Retinal pigment epithelial cell (primary cell): ENCODE results near the gene ELFN1.

Source experiments
- DNase-seq: peaks from one replicate; pipeline ENCODE4 v3.0.0-alpha.2; 2010; ENCODE audit warnings: low read depth
- H3K4me3 ChIP-seq: 2 replicates; pipeline ENCODE4 v1.5.1; 2011; ENCODE audit warnings: mild to moderate bottlenecking, low read length, control low read depth, moderate library complexity
- TF ChIP-seq, protein P1 (sequence below): conservative IDR thresholded peaks from 2 replicates; pipeline ENCODE4 v1.5.1; 2011; ENCODE audit warnings: low read depth, low read length, control low read depth, inconsistent platforms

The ELFN1 gene

GRCh38 chr7:1688542-1688941, 18.5 kb downstream of the ELFN1 start:
- no peak overlapping the region for H3K4me3 ChIP-seq
- TF ChIP-seq, protein P1, sequence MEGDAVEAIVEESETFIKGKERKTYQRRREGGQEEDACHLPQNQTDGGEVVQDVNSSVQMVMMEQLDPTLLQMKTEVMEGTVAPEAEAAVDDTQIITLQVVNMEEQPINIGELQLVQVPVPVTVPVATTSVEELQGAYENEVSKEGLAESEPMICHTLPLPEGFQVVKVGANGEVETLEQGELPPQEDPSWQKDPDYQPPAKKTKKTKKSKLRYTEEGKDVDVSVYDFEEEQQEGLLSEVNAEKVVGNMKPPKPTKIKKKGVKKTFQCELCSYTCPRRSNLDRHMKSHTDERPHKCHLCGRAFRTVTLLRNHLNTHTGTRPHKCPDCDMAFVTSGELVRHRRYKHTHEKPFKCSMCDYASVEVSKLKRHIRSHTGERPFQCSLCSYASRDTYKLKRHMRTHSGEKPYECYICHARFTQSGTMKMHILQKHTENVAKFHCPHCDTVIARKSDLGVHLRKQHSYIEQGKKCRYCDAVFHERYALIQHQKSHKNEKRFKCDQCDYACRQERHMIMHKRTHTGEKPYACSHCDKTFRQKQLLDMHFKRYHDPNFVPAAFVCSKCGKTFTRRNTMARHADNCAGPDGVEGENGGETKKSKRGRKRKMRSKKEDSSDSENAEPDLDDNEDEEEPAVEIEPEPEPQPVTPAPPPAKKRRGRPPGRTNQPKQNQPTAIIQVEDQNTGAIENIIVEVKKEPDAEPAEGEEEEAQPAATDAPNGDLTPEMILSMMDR, result no peak
- no peak for DNase-seq

- no peak overlapping the region for H3K4me3 ChIP-seq
- DNase-seq, result no peak
- TF ChIP-seq, protein P1, result no peak
Measured at GRCh38 chr7:1689311-1689710, 19.2 kb downstream of the ELFN1 start.

- H3K4me3 ChIP-seq, result no peak overlapping the region
- TF ChIP-seq, protein P1, result no peak
Measured at GRCh38 chr7:1690359-1690958, 20.4 kb downstream of the ELFN1 start.

DNA sequence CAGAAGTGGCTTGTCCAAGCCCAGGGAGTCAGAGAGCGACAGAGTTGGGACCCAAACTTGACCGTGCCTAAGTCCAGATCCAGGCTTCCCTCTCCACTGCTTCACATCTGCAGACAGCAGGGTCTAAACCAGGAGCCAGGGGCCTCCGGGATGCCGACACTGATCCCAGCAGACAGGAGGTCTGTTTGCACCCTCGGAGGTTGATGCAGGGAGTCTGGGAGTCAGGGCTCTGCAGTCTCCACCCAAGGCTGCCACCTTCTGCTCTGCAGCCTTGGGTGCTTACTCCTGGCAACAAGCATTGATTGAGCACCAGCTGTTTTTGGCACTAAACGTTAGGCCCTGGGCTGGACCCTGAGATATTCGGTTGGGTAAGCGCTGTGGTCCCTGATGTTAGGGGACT, 21.0 kb downstream of the ELFN1 start:
- DNase-seq, result no peak
- TF ChIP-seq, protein P1, result no peak
- H3K4me3 ChIP-seq, result no peak overlapping the region

More at GRCh38 chr7:1690359-1690958, 20.4 kb downstream of the ELFN1 start:
- no peak for DNase-seq

GRCh38 chr7:1691601-1692514, 21.8 kb downstream of the ELFN1 start:
- DNase-seq, result peak; percentile 90
- no peak overlapping the region for H3K4me3 ChIP-seq

DNA sequence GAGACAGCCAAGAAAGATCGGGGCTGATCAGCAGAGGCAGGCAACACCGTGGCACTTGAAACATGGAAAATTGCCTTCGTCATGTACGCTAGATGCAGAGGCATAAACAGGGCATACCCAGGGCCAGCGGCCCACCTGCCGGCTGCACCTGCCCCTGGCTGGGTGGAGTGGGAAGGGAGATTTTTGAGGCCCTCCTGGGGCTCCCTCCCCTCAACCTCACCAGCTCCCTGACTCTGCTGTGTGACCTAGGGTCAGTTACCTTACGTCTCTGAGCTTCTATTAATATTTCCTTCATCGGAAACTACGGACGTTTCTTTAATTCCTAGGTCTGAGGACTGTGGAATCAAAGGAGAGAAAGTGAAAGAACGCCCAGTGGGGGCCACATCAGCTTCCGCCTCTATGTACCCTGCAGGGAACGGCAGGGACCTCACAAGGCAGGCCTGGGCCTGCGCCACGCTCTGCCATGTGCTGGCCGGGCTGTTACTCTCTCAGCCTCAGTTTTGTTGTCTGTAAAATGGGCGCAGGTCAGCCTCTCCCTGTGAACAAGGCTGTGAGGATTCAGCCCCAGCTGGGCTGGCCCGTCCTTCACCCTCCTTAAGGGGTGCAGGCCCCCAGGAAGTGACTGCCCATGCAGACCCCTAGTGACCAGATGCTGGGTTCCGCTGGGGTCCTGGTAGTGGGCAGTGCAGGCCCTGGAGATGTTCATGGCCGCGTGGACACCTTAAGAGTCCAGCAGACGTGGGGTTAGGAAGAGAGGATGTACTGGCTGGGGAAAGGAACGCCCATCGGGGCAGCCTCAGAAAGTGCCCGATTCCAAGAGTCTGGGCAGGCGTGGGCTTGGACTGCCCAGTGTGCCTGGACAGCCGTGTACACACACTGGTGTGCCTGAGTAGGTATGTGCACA, 22.7 kb downstream of the ELFN1 start:
- TF ChIP-seq, protein P1, result no peak
- DNase-seq, result no peak
- H3K4me3 ChIP-seq, result no peak overlapping the region

More at GRCh38 chr7:1691601-1692514, 21.8 kb downstream of the ELFN1 start:
- TF ChIP-seq, protein P1, result peak; percentile 13
